ENCODE results near the gene DCAF4. TPM values are rescaled to one million over a fixed set of nuclear protein-coding genes. Genes with fewer than 3 reads are reported as not detected.

Gene DCAF4
- 5.3 TPM for polyA plus RNA-seq (2012; ENCODE audit: insufficient read length, low read depth)

GRCh38 chr14:72926292-72927028 is at the start of gene DCAF4:
Gene DCAF4 (plus strand): TSS chr14:72926464. CDS start chr14:72937979, 11,515 bp downstream.
- TF ChIP-seq FOXP2 (optimal IDR thresholded peaks at IDR 0.05; ENCODE audit: borderline replicate concordance, extremely low read depth, extremely low read length, insufficient read depth) (no peak), SIN3A (IDR thresholded peaks at IDR 0.05; ENCODE audit: borderline replicate concordance, insufficient read depth, low read length) (peak; percentile 84; the same call in 1 of the 2 replicates), TAF1 (IDR thresholded peaks at IDR 0.05; ENCODE audit: borderline replicate concordance, insufficient read depth, low read length) (no peak), REST (IDR thresholded peaks at IDR 0.05; ENCODE audit: insufficient read depth in 1 of 2, low read depth in 2 of 2, low read length in 2 of 2) (no peak)

GRCh38 chr14:72876710-72877063 is 49.6 kb upstream of the DCAF4 start:
- TF ChIP-seq FOXP2 (optimal IDR thresholded peaks at IDR 0.05; ENCODE audit: borderline replicate concordance, extremely low read depth, extremely low read length, insufficient read depth): no peak
- no peak for TF ChIP-seq TAF1 (IDR thresholded peaks at IDR 0.05; ENCODE audit: borderline replicate concordance, insufficient read depth, low read length)
- no peak for TF ChIP-seq POLR2AphosphoS5 (IDR thresholded peaks at IDR 0.05; ENCODE audit: low read depth, low read length)
- TF ChIP-seq SIN3A (IDR thresholded peaks at IDR 0.05; ENCODE audit: borderline replicate concordance, insufficient read depth, low read length): no peak
- no peak for TF ChIP-seq REST (IDR thresholded peaks at IDR 0.05; ENCODE audit: insufficient read depth in 1 of 2, low read depth in 2 of 2, low read length in 2 of 2)

GRCh38 chr14:72878746-72879145 is 47.5 kb upstream of the DCAF4 start:
- TF ChIP-seq REST (IDR thresholded peaks at IDR 0.05; ENCODE audit: insufficient read depth in 1 of 2, low read depth in 2 of 2, low read length in 2 of 2): no peak
- TF ChIP-seq TAF1 (IDR thresholded peaks at IDR 0.05; ENCODE audit: borderline replicate concordance, insufficient read depth, low read length): no peak
- no peak for TF ChIP-seq SIN3A (IDR thresholded peaks at IDR 0.05; ENCODE audit: borderline replicate concordance, insufficient read depth, low read length)
- TF ChIP-seq FOXP2 (optimal IDR thresholded peaks at IDR 0.05; ENCODE audit: borderline replicate concordance, extremely low read depth, extremely low read length, insufficient read depth): no peak
- TF ChIP-seq POLR2AphosphoS5 (IDR thresholded peaks at IDR 0.05; ENCODE audit: low read depth, low read length): no peak

GRCh38 chr14:72879431-72879830 is 46.8 kb upstream of the DCAF4 start:
- TF ChIP-seq REST (IDR thresholded peaks at IDR 0.05; ENCODE audit: insufficient read depth in 1 of 2, low read depth in 2 of 2, low read length in 2 of 2): no peak
- no peak for TF ChIP-seq POLR2AphosphoS5 (IDR thresholded peaks at IDR 0.05; ENCODE audit: low read depth, low read length)

- TF ChIP-seq POLR2AphosphoS5 (IDR thresholded peaks at IDR 0.05; ENCODE audit: low read depth, low read length) (no peak), REST (IDR thresholded peaks at IDR 0.05; ENCODE audit: insufficient read depth in 1 of 2, low read depth in 2 of 2, low read length in 2 of 2) (no peak), TAF1 (IDR thresholded peaks at IDR 0.05; ENCODE audit: borderline replicate concordance, insufficient read depth, low read length) (no peak), FOXP2 (optimal IDR thresholded peaks at IDR 0.05; ENCODE audit: borderline replicate concordance, extremely low read depth, extremely low read length, insufficient read depth) (no peak), SIN3A (IDR thresholded peaks at IDR 0.05; ENCODE audit: borderline replicate concordance, insufficient read depth, low read length) (no peak)
Measured at GRCh38 chr14:72880164-72880563, 46.1 kb upstream of the DCAF4 start.
